Activated T-helper 1 cell treated with anti-CD3 and anti-CD28 coated beads, Interleukin-12 subunit alpha, Interleukin-12 subunit beta, Interleukin-2, Interleukin-4 antibody, amounts not matched to agents 30 ng/mL and 10 ng/mL and 1 ng/mL, durations not matched to agents 14 hours and 24 hours and 36 hours (primary cell): ENCODE measurements around the gene LYRM2. TPM values are rescaled to one million over a fixed set of nuclear protein-coding genes. Genes with fewer than 3 reads are reported as not detected.

Experiments
- DNase-seq: peaks from one replicate; pipeline ENCODE4 v3.0.0; 2021; ENCODE audit warnings: low spot score
- H3K27ac Mint-ChIP-seq: one replicate; pipeline ENCODE4 v1.8.0; 2021; ENCODE audit warnings: mild to moderate bottlenecking, mixed read lengths
- H3K27me3 Mint-ChIP-seq: one replicate; pipeline ENCODE4 v1.8.0; 2022; ENCODE audit warnings: mild to moderate bottlenecking, moderate library complexity, mixed read lengths; ENCODE audit not compliant: insufficient read depth
- H3K36me3 Mint-ChIP-seq: one replicate; pipeline ENCODE4 v1.8.0; 2021; ENCODE audit warnings: low read depth, mixed read lengths
- H3K4me1 Mint-ChIP-seq: one replicate; pipeline ENCODE4 v1.8.0; 2021; ENCODE audit warnings: low read depth, mixed read lengths
- H3K4me3 Mint-ChIP-seq: one replicate; pipeline ENCODE4 v1.8.0; 2021; ENCODE audit warnings: mild to moderate bottlenecking, moderate library complexity, mixed read lengths
- H3K9me3 Mint-ChIP-seq: one replicate; pipeline ENCODE4 v1.8.0; 2021; ENCODE audit warnings: mixed read lengths
- intact Hi-C: fragments of 100-400 bp; cut with micrococcal nuclease; formaldehyde crosslinking; loops from one replicate; pipeline ENCODE4 v1.15.1; 2024
- total RNA-seq: library from RNA; stranded (reverse); gene quantifications from 2 replicates; pipeline ENCODE4 v1.2.3, GENCODE V29; 2022

LYRM2 gene
- total RNA-seq, 1 donor from 2014 or later: 32.8 TPM

GRCh38 chr6:89525786-89526562 is 112.6 kb downstream of the LYRM2 start:
- Mint-ChIP-seq H3K9me3 (no peaks in the 10 kb centered on the region), H3K4me3 (no peak overlapping the region), H3K4me1 (peaks cover 4% of the 10 kb centered on the region), H3K36me3 (no peaks in the 10 kb centered on the region), H3K27me3 (peaks cover 6% of the 10 kb centered on the region), H3K27ac (no peak overlapping the region)
- intact Hi-C loops: no loop called here
- no peak for DNase-seq

GRCh38 chr6:89522778-89523177 is 115.8 kb downstream of the LYRM2 start:
- intact Hi-C loops: no loop called here
- Mint-ChIP-seq H3K4me1 (peaks cover 3% of the 10 kb centered on the region), H3K4me3 (no peak overlapping the region), H3K9me3 (no peaks in the 10 kb centered on the region), H3K27ac (no peak overlapping the region), H3K27me3 (peaks cover 6% of the 10 kb centered on the region), H3K36me3 (peaks cover 2% of the 10 kb centered on the region)
- DNase-seq: no peak

- Mint-ChIP-seq H3K36me3 (peaks cover 2% of the 10 kb centered on the region), H3K27ac (no peak overlapping the region), H3K4me3 (no peak overlapping the region), H3K9me3 (no peaks in the 10 kb centered on the region), H3K27me3 (peaks cover 8% of the 10 kb centered on the region), H3K4me1 (no peaks in the 10 kb centered on the region)
- no peak for DNase-seq
- intact Hi-C loops: no loop called here
Observed at GRCh38 chr6:89520736-89521135, 117.8 kb downstream of the LYRM2 start.

GRCh38 chr6:89518352-89519055 is 120.0 kb downstream of the LYRM2 start:
- peaks cover 2% of the 10 kb centered on the region for H3K27me3 Mint-ChIP-seq
- no peaks in the 10 kb centered on the region for H3K9me3 Mint-ChIP-seq
- peaks cover 2% of the 10 kb centered on the region for H3K36me3 Mint-ChIP-seq
- intact Hi-C loops: no loop called here
- no peak overlapping the region for H3K4me3 Mint-ChIP-seq
- no peaks in the 10 kb centered on the region for H3K4me1 Mint-ChIP-seq
- H3K27ac Mint-ChIP-seq: no peak overlapping the region
- DNase-seq: no peak

Other genes with a start within 250 kb of the LYRM2 start
- 7.8 and 10.1 TPM in 2 replicates for gene RRAGD, start 226.5 kb downstream of the LYRM2 start, total RNA-seq
- gene ANKRD6, start 205.6 kb downstream of the LYRM2 start, total RNA-seq: 1.3 and 2.3 TPM in 2 replicates
- gene MDN1, start 181.0 kb upstream of the LYRM2 start, total RNA-seq: 74.6 and 77.9 TPM in 2 replicates
- gene CASP8AP2, start 191.1 kb upstream of the LYRM2 start, total RNA-seq: 38.3 and 40.2 TPM in 2 replicates